Measurements from ENCODE around the gene KSR1.

GRCh38 chr17:27522028-27522635, 65.9 kb downstream of the KSR1 start:
- TF ChIP-seq POLR2AphosphoS5 (IDR thresholded peaks at IDR 0.05; ENCODE audit: borderline replicate concordance, low read depth, low read length) (no peak), EZH2 (IDR thresholded peaks at IDR 0.05) (no peak)
